NCI-H187 treated with DMSO at 0.1 percent for 48 hours (cell line): Measurements from ENCODE around the gene MGAT5.

Experiments used
- DNase-seq: peaks from one replicate; lab custom pipeline; 2025; lab: John Stamatoyannopoulos, UW

Gene MGAT5

GRCh38 chr2:134231965-134232340 is 21.9 kb upstream of the MGAT5 start:
- DNase-seq = no peak

- no peak for DNase-seq
Observed at GRCh38 chr2:134232461-134232860, 21.4 kb upstream of the MGAT5 start.

DNA sequence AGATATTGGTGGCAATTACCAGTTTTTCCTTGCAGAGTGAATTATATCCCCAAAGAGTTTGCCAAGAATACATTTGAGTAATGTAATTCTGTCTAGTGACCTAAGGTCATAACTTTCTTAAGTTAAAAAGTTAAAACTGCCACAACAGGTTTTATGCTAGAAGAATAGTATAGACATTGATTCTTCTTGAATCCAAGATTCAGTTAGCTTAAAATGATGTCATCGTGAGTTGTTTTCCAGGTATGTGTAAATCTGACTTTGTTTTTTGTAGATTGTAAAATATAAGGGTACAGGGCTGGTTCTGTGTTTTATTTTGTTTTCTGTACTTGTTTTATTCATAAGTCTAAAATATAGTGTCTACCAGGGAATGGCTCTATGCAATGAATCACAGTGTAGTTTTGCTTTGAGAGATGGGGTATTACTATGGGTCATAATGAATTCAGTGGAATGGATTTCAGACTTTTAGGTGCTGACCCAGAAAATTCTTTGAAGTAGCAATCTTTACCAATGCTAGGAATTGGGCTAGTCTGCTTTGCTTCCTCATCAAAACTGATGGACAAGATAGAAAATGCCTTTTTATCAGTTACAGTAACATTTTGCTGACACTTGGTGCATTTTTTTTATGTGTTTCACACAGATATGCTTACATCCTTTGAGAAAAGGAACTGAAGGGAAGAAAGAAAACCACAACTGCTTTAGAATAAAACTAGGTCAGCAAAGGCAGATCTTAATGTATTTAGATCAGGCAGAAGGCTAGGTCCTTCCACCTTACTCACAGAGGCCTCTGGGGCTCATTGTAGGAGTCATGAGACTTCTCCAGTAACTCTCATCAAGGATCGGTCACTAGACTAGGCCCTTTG is 20.8 kb upstream of the MGAT5 start:
- no peak for DNase-seq

DNA sequence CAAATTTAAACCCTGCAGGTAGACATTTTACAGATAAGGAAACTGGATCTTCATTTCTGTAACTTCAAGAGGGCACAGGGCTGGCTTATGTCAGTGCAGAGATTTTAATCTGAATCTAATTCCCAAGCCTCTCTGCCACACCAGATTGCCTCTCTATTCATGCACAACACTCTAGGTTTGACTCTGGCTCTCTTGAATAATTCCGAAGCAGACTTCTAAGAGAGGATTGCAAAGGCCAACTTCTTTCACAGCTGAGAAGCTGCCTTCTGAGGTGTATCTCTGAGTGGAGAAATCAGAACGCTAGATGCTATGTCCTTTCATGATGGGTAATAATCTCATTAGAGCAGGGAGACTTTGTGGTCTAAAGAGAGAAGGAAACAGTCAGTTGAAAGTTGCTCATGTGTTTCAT is 20.1 kb upstream of the MGAT5 start:
- DNase-seq = no peak

DNA sequence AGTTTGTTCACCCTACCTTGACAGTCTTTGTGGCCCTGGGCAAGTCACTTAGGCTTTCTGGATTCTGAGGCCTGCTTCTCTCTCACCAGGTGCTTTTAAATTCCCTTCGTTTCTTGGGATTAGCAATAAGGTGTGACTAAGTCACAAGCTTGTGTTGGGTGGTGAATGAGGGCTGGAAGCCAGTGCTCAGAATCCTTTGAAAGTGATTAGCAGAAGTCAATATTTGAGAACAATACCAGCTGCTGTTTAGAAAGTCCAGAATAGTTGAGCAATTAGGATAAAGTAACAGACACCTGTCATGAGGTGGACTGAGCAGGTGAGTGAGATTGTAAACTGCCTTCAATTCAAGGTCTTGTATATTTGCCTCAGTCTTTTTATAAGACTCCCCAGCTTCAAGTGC is 19.3 kb upstream of the MGAT5 start:
- no peak for DNase-seq

DNA sequence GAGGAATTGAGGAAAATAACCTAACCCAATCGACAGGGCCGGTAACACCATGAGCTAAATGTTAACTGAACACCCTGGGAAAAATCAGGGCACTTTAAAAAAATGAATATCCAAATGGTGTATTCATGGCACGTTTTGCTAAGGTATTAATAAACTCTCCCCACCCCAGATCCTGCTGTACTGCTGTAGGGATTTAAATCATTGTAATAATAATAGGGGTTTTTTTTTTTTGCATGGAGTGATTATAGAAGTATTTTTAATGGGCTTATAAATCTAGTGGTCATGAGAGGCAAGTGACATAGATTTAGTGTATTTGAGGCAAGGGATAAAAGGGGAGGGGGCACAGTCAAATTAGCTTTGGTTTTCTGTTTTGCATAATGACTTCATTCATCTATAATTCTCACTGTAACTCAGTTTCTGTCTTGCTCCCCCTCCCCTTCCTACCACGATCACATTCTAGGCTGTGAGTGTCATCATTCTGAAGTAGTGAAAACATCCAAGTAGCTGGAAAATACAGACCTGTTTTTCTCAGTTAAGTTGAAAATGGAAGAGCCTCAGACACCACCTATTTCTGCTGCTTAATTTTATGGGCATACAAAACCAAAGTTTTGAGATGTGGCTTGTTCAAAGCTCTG is 18.2 kb upstream of the MGAT5 start:
- no peak for DNase-seq

DNA sequence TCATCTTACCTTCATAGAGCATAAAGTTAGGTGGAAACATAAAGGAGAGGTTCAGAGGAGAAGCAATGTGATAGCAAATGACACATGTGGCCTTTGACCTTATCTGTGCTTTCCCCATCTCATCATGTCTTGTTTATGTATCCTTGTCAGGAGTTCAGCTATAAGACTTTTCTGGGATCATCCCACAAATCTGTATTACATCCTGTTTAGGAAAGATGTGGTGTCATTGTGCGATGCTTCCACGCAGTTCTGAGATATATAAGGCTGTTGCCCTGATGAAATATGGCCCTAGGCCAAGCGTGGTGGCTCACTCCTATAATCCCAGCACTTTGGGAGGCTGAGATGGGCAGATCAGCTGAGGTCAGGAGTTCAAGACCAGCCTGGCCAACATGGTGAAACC is 15.5 kb upstream of the MGAT5 start:
- DNase-seq = no peak

GRCh38 chr2:134240061-134240460 is 13.8 kb upstream of the MGAT5 start:
- DNase-seq = no peak

DNA sequence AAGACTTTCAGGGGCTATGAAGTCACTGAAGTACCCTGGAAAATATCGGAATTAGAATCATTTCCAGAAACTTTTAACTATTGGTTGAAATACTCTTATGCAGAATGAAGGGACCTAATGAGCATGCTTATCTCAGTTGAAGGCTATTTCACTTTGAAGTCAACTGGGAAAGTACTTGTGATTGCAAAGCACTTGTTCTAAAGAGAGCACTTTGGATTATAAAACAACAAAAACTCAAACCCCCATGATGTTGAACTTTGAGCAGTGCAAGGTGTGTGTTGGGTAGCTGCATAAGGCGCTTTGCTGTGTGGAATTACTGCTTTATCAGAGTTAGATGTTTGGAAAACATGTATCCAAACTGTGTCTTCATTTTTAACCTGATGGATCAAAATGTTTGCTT is 12.0 kb upstream of the MGAT5 start:
- DNase-seq = no peak

GRCh38 chr2:134243244-134243643 is 10.6 kb upstream of the MGAT5 start:
- no peak for DNase-seq

DNA sequence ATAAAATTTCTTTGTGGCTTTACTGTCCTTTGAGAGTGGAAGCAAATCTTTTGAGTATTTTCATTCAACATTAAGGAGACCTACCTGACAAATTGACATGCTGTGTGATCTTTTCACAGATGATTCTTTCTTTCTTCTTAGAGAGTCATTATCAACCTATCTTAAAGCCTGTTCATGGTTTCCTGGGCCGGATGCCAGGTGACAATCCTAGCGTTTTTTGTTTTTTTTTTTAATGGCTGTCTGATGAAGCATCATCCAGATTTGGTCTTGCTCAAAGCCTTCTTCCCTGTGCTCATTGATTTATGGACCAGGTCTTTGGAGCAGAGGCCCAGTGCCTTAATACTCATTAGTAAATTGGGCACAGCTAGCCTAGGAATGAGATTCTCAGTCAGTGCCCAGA is 9.8 kb upstream of the MGAT5 start:
- DNase-seq = no peak

DNA sequence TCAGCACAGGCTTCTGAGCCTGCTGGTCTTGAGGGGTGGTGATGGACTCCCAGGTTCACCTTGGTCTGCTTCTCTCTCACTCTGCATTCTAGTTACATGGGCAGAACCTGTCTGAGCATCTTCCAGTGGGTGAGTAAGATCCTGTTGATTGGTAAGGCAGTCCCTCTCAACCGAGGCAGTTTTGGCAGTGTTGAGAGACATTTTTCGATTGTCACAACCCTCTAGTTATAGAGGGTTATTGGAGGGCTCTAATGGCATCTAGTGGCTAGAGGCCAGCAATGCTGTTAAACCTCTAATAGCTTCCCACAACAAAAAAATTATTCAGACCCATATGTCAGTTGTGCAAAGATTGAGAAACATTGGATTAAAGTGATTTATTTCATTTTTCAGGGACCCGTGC is 9.3 kb upstream of the MGAT5 start:
- no peak for DNase-seq

DNA sequence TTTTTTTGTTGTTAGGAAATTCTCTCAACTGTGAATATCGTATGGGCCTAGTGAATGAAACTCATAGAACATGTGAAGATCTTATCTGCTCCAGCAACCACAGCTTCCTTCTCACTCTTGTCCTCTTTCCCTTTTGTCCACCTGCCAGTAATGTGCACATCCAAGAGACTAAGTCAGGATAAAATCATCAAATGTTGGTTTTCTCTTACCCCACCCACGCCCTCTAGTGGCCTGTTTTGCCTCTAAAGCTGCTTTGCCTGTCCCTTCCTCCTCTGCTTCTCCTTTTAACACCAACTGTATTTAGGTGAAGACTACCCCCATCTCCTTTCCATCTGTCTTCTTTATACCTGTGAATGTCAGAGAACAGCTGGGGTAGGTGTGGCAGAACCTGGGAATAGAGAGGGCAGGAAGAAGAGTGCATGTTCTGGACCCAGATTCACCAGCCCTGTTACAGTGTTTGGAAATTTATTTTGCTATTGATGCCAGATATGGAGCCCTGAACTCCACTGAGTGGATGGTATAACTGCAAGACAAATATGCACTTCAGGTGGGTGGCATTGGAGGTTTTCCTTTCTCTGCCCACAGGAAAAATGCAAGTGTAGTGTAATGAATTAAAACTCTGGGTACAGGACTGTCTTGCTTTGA is 8.4 kb upstream of the MGAT5 start:
- DNase-seq = no peak

DNA sequence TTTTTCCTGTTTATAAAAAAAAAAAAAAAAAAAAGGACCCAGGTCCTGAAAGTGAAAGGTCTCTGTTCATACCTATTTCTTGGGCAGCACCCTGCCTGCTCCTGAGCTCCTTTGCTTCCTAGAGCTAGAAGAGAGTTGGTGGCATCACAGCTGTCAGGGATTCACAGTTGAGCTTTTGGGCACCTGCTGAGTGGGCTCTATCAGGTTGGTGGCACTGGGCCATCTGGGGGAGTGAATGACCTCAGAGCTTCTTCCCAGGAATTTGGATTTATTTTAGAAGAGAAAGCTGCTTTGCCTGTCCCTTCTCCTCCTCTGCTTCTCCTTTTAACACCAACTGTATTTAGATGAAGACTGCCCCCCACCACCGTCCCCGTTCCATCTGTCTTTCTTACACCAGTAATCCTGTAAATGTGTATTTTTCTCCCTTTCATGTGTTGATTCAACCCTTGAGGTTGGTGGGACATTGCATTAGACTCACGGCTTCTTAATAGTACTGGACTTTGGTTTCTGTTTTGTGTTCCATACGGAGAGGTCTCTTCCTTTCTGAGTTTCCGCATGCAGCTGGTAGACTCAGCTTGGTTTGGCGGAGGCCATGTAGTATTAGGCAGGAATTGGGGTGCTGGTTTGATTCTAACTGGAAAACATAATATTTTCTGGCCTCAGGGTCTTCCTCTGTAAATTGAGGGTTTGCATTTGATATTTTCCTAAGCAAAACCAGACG is 7.6 kb upstream of the MGAT5 start:
- DNase-seq = no peak

DNA sequence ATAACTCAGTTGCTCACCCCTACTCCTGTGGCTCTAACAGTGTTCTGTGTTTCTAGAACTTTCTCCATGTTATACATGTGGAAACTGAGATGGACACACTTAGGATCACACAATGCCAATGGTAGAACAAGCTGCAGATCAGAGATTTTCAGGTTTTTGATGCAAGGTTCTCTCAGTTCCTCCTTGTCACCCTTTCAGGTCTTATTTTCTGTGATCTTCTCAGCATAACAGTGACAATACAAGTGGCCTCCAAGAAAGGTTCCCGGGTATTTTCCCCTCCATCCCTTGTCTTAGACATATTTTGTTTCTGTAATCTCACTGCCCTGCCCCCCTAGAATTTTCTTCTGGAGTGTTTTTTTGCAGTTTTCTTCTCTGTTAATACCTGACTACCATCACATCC is 6.2 kb upstream of the MGAT5 start:
- DNase-seq = no peak

- no peak for DNase-seq
Observed at GRCh38 chr2:134248913-134249312, 5.0 kb upstream of the MGAT5 start.

DNA sequence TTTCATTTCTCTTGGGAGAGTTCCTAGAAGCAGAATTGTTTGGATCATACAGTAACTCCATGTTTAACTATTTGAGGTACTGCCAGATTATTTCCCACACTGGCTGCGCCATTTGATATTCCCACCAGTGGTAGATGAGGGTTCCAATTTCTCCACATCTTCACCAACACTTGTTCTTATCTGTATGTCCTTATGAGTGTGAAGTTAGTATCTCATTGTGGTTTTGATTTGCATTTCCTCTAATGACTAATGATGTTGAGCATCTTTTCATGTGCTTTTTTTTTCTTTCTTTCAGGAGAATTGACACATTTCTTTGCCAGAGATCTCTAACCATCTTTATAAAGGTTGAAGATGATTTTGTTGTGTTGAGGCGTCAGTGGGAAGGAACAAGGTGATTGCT is 4.1 kb upstream of the MGAT5 start:
- no peak for DNase-seq

DNA sequence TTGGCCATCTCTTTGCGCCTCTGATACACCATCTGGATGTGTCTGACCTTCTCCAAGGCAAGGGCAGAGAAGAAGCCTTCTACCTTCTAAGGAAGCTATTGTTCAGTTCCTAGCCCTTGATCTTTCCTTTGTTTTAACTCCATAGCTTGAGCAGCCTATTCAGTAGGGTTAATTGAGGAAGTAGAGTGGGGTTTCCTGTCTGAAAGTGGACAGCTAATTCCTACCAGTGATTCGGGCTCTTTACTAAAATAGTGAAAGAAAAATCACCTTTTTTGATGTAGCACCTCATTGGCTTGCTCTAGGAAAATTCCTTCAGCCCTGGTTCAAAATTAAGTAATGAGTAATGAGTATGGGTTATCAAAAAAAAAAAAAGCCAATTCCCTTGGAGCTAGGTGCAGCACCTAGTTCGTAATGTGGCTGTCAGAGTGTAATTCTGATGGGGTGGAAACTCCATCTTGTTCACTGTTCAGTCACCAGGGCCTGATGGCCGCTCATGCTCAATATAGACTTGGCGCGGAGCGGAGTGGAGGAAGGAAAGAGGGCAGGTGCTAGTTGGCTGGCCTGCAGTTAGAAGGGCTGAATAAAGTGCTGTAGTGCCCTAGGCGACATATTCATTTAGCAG is 2.9 kb upstream of the MGAT5 start:
- no peak for DNase-seq

- no peak for DNase-seq
Observed at GRCh38 chr2:134252092-134252750, 1.7 kb upstream of the MGAT5 start.

DNA sequence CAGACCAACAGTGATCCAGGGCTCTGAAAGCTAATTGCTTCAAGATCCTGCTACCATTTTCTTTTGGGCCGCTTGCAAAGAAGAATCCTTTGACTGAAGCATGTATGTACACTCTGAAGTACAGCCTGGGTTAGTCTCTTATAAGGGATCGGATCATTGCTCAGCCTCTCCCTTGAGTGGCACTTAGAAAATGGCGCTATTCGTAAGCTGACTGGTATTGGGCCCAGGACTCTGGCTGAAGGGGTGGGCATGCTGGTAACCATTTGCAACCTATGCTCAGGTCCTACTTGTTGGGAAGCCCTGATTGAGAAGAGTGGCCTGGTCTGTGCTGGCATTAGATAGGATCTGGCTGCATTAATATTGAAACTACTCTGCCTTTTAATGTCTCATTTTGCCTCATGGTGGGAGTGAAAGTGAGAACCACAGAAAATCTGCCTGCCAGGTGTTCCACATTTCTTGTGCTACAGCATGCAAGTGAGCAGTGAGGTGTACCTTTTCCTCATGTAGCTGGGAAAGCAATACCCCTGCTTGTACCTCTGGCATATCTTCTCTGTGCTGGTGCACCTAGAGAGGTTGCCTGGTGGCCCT is 661 bp upstream of the MGAT5 start:
- DNase-seq = no peak

DNA sequence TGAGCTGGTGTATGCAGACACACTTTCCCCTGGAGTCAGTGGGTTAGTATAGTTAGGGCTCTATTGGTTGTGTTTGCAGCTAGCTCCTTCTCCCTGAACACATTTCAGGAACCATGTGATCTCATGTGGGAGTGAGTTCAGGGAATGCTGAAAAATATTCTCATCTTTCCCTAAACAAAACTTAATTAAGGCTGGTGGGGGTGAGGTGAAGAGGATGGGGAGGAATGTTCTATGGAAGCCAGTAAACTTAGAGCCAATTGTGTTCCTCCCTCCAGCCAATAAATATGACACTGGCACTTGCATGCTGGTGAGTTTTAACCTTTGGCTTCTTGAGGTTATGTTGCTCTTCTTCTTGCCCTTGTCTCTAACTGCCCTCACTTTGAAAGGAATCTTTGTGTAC is 952 bp downstream of the MGAT5 start:
- DNase-seq = no peak
